ENCODE measurements around the gene PHF11. TPM values are rescaled to one million over a fixed set of nuclear protein-coding genes. Genes with fewer than 3 reads are reported as not detected.

PHF11 gene
- polyA plus RNA-seq, 1 of the 3 experiments (the other 2 are of a cell fraction) = 3.0 TPM

DNA sequence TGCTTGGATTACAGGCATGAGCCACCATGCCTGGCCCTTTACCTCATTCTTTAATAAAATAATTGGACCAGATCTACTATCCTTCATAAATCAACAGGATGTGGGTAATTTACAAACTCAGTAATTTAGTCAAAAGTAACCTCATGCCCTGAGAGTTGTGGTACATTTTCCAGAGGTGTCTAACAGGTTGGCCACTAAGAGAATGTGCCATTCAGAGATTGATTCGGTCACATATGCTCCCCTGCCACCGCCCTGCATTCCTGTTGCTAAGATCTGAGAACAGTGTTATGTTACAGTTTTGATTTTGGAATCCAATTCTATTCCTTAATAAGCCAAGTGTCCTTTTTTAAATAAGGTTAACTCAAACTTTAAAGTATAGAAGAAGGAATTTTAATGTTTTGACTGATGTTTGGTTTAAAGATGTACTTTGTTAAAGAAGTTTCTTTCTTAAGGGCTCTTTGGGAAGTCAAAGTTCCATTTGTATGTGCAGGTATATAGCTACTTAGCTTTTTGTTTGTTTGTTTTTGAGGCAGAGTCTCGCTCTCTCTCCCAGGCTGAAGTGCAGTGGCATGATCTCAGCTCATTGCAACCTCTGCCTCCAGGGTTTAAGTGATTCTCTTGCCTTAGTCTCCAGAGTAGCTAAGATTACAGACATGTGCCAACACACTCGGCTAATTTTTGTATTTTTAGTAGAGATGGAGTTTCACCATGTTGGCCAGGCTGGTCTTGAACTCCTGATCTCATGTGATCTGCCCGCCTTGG is 29.2 kb downstream of the PHF11 start:
- Histone ChIP-seq H3F3A (replicated peaks; ENCODE audit: insufficient read depth) (peaks cover 3% of the 10 kb centered on the region), H3K4me3 (ENCODE audit: low read depth in 2 of 2, low read length in 1 of 2) (no peak overlapping the region), H3K79me2 (ENCODE audit: insufficient read depth) (no peaks in the 10 kb centered on the region), H3K9me2 (no peaks in the 10 kb centered on the region), H3K4me1 (ENCODE audit: control insufficient read depth in 1 of 2, insufficient read depth in 2 of 2, low read depth in 1 of 2, low read length in 1 of 2) (no peaks in the 10 kb centered on the region), H3K9me3 (no peaks in the 10 kb centered on the region), H4K20me1 (ENCODE audit: insufficient read depth) (no peaks in the 10 kb centered on the region), H3K9ac (no peak overlapping the region), H3K27me3 (ENCODE audit: insufficient read depth) (no peaks in the 10 kb centered on the region), H3K36me3 (replicated peaks in 1 of 2; ENCODE audit: control insufficient read depth in 1 of 2, insufficient read depth in 2 of 2, low read length in 1 of 2) (peaks cover 8 to 22% of the 10 kb centered on the region in 2 experiments), H2AFZ (ENCODE audit: low read depth) (no peak overlapping the region), H3K27ac (ENCODE audit: low read depth in 2 of 2, low read length in 1 of 2) (no peak overlapping the region), H3K4me2 (no peak overlapping the region)
- WGBS (ENCODE audit: low lambda C conversion rate) = 94% methylated on average over 5 of the region's 5 CpGs
- no peak for DNase-seq
- no peak for TF ChIP-seq CHD2 (IDR thresholded peaks at IDR 0.05; ENCODE audit: low read length, partially characterized antibody)
- TF ChIP-seq, protein P1, sequence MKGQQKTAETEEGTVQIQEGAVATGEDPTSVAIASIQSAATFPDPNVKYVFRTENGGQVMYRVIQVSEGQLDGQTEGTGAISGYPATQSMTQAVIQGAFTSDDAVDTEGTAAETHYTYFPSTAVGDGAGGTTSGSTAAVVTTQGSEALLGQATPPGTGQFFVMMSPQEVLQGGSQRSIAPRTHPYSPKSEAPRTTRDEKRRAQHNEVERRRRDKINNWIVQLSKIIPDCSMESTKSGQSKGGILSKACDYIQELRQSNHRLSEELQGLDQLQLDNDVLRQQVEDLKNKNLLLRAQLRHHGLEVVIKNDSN (IDR thresholded peaks at IDR 0.05; ENCODE audit: borderline replicate concordance, low read depth) = no peak
- TF ChIP-seq, protein P2, sequence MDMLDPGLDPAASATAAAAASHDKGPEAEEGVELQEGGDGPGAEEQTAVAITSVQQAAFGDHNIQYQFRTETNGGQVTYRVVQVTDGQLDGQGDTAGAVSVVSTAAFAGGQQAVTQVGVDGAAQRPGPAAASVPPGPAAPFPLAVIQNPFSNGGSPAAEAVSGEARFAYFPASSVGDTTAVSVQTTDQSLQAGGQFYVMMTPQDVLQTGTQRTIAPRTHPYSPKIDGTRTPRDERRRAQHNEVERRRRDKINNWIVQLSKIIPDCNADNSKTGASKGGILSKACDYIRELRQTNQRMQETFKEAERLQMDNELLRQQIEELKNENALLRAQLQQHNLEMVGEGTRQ (IDR thresholded peaks at IDR 0.05; ENCODE audit: borderline replicate concordance, low read depth, low read length) = no peak
- TF ChIP-seq, protein P3, sequence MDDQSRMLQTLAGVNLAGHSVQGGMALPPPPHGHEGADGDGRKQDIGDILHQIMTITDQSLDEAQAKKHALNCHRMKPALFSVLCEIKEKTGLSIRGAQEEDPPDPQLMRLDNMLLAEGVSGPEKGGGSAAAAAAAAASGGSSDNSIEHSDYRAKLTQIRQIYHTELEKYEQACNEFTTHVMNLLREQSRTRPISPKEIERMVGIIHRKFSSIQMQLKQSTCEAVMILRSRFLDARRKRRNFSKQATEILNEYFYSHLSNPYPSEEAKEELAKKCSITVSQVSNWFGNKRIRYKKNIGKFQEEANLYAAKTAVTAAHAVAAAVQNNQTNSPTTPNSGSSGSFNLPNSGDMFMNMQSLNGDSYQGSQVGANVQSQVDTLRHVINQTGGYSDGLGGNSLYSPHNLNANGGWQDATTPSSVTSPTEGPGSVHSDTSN (IDR thresholded peaks at IDR 0.05) = no peak
- no peak for TF ChIP-seq JUND (IDR thresholded peaks at IDR 0.05)
- no peak for TF ChIP-seq GABPA (IDR thresholded peaks at IDR 0.05; ENCODE audit: low read depth)
- TF ChIP-seq RCOR1 (IDR thresholded peaks at IDR 0.05; ENCODE audit: low read length) = no peak
- TF ChIP-seq RXRA (IDR thresholded peaks at IDR 0.05; ENCODE audit: borderline replicate concordance, low read depth) = no peak
- no peak for TF ChIP-seq FOXM1 (IDR thresholded peaks at IDR 0.05; ENCODE audit: low read depth)
- TF ChIP-seq FOSL2 (IDR thresholded peaks at IDR 0.05; ENCODE audit: borderline replicate concordance, low read depth) = no peak
- TF ChIP-seq EP300 (IDR thresholded peaks at IDR 0.05; ENCODE audit: borderline replicate concordance in 1 of 2, low read depth in 1 of 2, low read length in 1 of 2) = no peak
- TF ChIP-seq NFIC (IDR thresholded peaks at IDR 0.05; ENCODE audit: borderline replicate concordance) = no peak
- POLR2A ChIA-PET = no interaction called here
- CTCF ChIA-PET = interaction anchor here (1.0 to 1.3 kb wide), 2 partner anchors 12 to 29 kb away, joined by 3 to 4 read pairs; partner anchors contain the start of gene PHF11

DNA sequence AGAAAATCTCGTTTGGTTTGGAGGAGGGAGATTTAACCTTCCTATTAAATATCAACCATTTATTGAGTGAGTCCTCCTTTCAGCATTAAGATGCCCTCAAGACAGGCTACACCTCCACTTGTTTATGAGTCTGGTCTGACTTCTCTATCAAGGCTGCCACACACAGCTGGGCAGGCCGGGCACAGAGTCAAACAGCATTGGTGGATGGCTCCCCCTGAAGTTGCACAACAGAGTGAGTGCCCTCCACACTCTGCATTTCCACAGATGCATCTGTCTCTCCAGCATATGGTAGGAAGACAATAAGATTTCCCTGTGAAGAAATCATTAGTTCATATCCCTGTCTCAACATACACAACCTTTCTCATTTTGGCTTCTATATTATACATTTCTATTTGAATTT is 31.4 kb downstream of the PHF11 start:
- ChIA-PET POLR2A (no interaction called here), CTCF (no interaction called here)
- Histone ChIP-seq H3K4me3 (ENCODE audit: low read depth in 2 of 2, low read length in 1 of 2) (no peak overlapping the region), H3K9ac (no peak overlapping the region), H3K4me2 (no peak overlapping the region), H2AFZ (ENCODE audit: low read depth) (no peak overlapping the region), H4K20me1 (ENCODE audit: insufficient read depth) (no peaks in the 10 kb centered on the region), H3K27ac (ENCODE audit: low read depth in 2 of 2, low read length in 1 of 2) (no peak overlapping the region), H3F3A (replicated peaks; ENCODE audit: insufficient read depth) (peaks cover 3% of the 10 kb centered on the region), H3K27me3 (ENCODE audit: insufficient read depth) (no peaks in the 10 kb centered on the region), H3K9me2 (no peaks in the 10 kb centered on the region), H3K4me1 (ENCODE audit: control insufficient read depth in 1 of 2, insufficient read depth in 2 of 2, low read depth in 1 of 2, low read length in 1 of 2) (no peaks in the 10 kb centered on the region), H3K79me2 (ENCODE audit: insufficient read depth) (no peaks in the 10 kb centered on the region), H3K9me3 (no peaks in the 10 kb centered on the region), H3K36me3 (replicated peaks in 1 of 2; ENCODE audit: control insufficient read depth in 1 of 2, insufficient read depth in 2 of 2, low read length in 1 of 2) (peaks cover 17 to 30% of the 10 kb centered on the region in 2 experiments)
- no peak for DNase-seq
- WGBS (ENCODE audit: low lambda C conversion rate) = 93% methylated on average over 2 of the region's 2 CpGs
- no peak for TF ChIP-seq RAD21 (IDR thresholded peaks at IDR 0.05; ENCODE audit: low read length)
- no peak for TF ChIP-seq FOXM1 (IDR thresholded peaks at IDR 0.05; ENCODE audit: low read depth)
- no peak for TF ChIP-seq MXI1 (IDR thresholded peaks at IDR 0.05; ENCODE audit: low read depth, low read length)
- TF ChIP-seq, protein P4, sequence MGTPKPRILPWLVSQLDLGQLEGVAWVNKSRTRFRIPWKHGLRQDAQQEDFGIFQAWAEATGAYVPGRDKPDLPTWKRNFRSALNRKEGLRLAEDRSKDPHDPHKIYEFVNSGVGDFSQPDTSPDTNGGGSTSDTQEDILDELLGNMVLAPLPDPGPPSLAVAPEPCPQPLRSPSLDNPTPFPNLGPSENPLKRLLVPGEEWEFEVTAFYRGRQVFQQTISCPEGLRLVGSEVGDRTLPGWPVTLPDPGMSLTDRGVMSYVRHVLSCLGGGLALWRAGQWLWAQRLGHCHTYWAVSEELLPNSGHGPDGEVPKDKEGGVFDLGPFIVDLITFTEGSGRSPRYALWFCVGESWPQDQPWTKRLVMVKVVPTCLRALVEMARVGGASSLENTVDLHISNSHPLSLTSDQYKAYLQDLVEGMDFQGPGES (IDR thresholded peaks at IDR 0.05; ENCODE audit: low read depth, low read length) = no peak
- no peak for TF ChIP-seq RCOR1 (IDR thresholded peaks at IDR 0.05; ENCODE audit: low read length)
- no peak for TF ChIP-seq JUND (IDR thresholded peaks at IDR 0.05)
- no peak for TF ChIP-seq POLR2AphosphoS5 (IDR thresholded peaks at IDR 0.05; ENCODE audit: low read depth, low read length)
- TF ChIP-seq YY1 (IDR thresholded peaks at IDR 0.05; ENCODE audit: low read depth) = no peak
- TF ChIP-seq GATA2 (CRISPR knock-in tag; IDR thresholded peaks at IDR 0.05) = no peak
- TF ChIP-seq, protein P5, sequence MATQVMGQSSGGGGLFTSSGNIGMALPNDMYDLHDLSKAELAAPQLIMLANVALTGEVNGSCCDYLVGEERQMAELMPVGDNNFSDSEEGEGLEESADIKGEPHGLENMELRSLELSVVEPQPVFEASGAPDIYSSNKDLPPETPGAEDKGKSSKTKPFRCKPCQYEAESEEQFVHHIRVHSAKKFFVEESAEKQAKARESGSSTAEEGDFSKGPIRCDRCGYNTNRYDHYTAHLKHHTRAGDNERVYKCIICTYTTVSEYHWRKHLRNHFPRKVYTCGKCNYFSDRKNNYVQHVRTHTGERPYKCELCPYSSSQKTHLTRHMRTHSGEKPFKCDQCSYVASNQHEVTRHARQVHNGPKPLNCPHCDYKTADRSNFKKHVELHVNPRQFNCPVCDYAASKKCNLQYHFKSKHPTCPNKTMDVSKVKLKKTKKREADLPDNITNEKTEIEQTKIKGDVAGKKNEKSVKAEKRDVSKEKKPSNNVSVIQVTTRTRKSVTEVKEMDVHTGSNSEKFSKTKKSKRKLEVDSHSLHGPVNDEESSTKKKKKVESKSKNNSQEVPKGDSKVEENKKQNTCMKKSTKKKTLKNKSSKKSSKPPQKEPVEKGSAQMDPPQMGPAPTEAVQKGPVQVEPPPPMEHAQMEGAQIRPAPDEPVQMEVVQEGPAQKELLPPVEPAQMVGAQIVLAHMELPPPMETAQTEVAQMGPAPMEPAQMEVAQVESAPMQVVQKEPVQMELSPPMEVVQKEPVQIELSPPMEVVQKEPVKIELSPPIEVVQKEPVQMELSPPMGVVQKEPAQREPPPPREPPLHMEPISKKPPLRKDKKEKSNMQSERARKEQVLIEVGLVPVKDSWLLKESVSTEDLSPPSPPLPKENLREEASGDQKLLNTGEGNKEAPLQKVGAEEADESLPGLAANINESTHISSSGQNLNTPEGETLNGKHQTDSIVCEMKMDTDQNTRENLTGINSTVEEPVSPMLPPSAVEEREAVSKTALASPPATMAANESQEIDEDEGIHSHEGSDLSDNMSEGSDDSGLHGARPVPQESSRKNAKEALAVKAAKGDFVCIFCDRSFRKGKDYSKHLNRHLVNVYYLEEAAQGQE (IDR thresholded peaks at IDR 0.05; ENCODE audit: low read depth, low read length) = no peak
- no peak for TF ChIP-seq RXRA (IDR thresholded peaks at IDR 0.05; ENCODE audit: borderline replicate concordance, low read depth)
- no peak for TF ChIP-seq RFX5 (IDR thresholded peaks at IDR 0.05; ENCODE audit: low read length)
